Ovary (tissue), 3 donors: ENCODE results near the gene CCT6A.

Experiments
- EP300 ChIP-seq: sonication (generic); formaldehyde crosslinking; IDR thresholded peaks from one replicate; pipeline ENCODE4 v1.6.1; 2017; ENCODE audit warnings: antibody characterized with exemption
- POLR2A ChIP-seq: fragments of 450-650 bp; IDR thresholded peaks from one replicate; pipeline ENCODE4 v1.6.1; 2017; ENCODE audit warnings: antibody characterized with exemption, mild to moderate bottlenecking, moderate library complexity
- TF ChIP-seq, protein P1 (sequence below), 3 donors: fragments of 450-650 bp in 2 of 3; fragments of 200-600 bp in 1 of 3; IDR thresholded peaks; one replicate each; pipeline versions ENCODE4 v1.5.1 to v1.8.0; 2016 to 2022; ENCODE audit warnings: antibody characterized with exemption in 3 of 3, mild to moderate bottlenecking in 1 of 3
- donor health status: DM: no; HTN: no; CAD: no.

DNA sequence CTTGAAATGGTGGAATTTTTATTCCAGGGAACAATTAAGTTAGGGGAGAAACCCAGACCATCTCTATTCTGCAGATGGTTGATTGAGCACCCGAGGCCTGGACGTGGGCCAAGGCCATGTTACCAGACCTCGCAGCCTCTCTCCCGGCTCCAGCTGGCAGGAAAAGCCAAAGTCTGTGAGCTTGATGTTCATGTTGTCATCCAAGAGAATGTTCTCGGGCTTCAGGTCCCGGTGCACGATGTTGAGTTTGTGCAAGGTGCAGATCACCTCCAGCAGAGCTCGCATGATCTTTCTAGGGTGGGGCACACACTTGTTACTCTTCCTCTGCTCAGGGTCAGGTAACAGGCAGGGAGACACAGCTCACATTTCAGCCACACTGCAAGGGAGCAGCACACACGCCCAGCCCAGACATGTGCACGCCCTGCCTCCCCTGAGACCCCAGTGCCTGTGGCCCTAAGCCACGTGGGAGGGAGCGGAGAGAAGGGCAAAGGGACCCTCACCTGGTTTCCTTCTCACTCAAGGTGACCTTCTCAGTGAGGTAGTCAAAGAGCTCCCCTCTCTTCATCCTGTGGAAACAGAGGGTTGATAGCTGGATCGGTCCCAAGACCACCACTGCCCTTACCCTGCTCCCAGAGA, 31.7 kb downstream of the CCT6A start:
- TF ChIP-seq, protein P1, sequence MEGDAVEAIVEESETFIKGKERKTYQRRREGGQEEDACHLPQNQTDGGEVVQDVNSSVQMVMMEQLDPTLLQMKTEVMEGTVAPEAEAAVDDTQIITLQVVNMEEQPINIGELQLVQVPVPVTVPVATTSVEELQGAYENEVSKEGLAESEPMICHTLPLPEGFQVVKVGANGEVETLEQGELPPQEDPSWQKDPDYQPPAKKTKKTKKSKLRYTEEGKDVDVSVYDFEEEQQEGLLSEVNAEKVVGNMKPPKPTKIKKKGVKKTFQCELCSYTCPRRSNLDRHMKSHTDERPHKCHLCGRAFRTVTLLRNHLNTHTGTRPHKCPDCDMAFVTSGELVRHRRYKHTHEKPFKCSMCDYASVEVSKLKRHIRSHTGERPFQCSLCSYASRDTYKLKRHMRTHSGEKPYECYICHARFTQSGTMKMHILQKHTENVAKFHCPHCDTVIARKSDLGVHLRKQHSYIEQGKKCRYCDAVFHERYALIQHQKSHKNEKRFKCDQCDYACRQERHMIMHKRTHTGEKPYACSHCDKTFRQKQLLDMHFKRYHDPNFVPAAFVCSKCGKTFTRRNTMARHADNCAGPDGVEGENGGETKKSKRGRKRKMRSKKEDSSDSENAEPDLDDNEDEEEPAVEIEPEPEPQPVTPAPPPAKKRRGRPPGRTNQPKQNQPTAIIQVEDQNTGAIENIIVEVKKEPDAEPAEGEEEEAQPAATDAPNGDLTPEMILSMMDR (IDR thresholded peaks at IDR 0.05) = no peak
- TF ChIP-seq EP300 (no peak), POLR2A (no peak)
